Natural killer cell (primary cell): ENCODE data around the gene OR4X1. TPM values are rescaled to one million over a fixed set of nuclear protein-coding genes. Genes with fewer than 3 reads are reported as not detected.

Source experiments
- ATAC-seq, 3 donors: fragments of 150-1000 bp in 2 of 3; fragments of 200-7000 bp in 1 of 3; cut with Tn5 transposase; 1 replicate in 1 of 3; 2 replicates in 2 of 3; pipeline ENCODE4 v1.10.0; 2021; ENCODE audit warnings: mild to moderate bottlenecking in 2 of 3, moderate library complexity in 2 of 3
- DNase-seq, 2 donors: peaks; one replicate each; pipeline versions ENCODE4 v3.0.0 to v3.0.0-alpha.2; 2013 to 2021; ENCODE audit warnings: mixed read lengths in 1 of 2
- H3K27ac ChIP-seq: one replicate; pipeline ENCODE4 v1.5.1; 2013; ENCODE audit warnings: mild to moderate bottlenecking, low read length
- H3K27me3 ChIP-seq: one replicate; pipeline ENCODE4 v1.6.1; 2013; ENCODE audit warnings: low read length; ENCODE audit not compliant: control insufficient read depth, insufficient read depth
- H3K36me3 ChIP-seq: one replicate; pipeline ENCODE4 v1.6.1; 2013; ENCODE audit warnings: low read length; ENCODE audit not compliant: control insufficient read depth, insufficient read depth
- H3K4me1 ChIP-seq: one replicate; pipeline ENCODE4 v1.6.1; 2013; ENCODE audit warnings: low read length; ENCODE audit not compliant: control insufficient read depth, insufficient read depth
- H3K4me3 ChIP-seq: one replicate; pipeline ENCODE4 v1.5.1; 2013; ENCODE audit warnings: low read length
- H3K9me3 ChIP-seq: one replicate; pipeline ENCODE4 v1.6.1; 2013; ENCODE audit warnings: low read length; ENCODE audit not compliant: control insufficient read depth, insufficient read depth
- H3K27ac Mint-ChIP-seq, 2 donors: one replicate each; pipeline ENCODE4 v1.8.0; 2022; ENCODE audit warnings: mild to moderate bottlenecking in 2 of 2, mixed read lengths in 2 of 2, moderate library complexity in 1 of 2
- H3K27me3 Mint-ChIP-seq, 2 donors: one replicate each; pipeline ENCODE4 v1.8.0; 2022; ENCODE audit warnings: low read depth in 2 of 2, mixed read lengths in 2 of 2
- H3K36me3 Mint-ChIP-seq: one replicate; pipeline ENCODE4 v1.8.0; 2022; ENCODE audit warnings: mixed read lengths
- H3K4me1 Mint-ChIP-seq, 2 donors: one replicate each; pipeline ENCODE4 v1.8.0; 2022; ENCODE audit warnings: mixed read lengths in 2 of 2
- H3K4me3 Mint-ChIP-seq: one replicate; pipeline ENCODE4 v1.8.0; 2022; ENCODE audit warnings: mild to moderate bottlenecking, moderate library complexity, mixed read lengths
- H3K9me3 Mint-ChIP-seq, 2 donors: one replicate each; pipeline ENCODE4 v1.8.0; 2022; ENCODE audit warnings: mixed read lengths in 2 of 2
- CTCF ChIP-seq: fragments of 200-600 bp; IDR thresholded peaks from one replicate; pipeline ENCODE4 v1.8.0; 2022; ENCODE audit warnings: antibody characterized with exemption
- WGBS: methylation state at CpG from one replicate; pipeline ENCODE4 v1.1.7; 2013; ENCODE audit warnings: missing lambda C conversion rate; ENCODE audit not compliant: insufficient coverage; 5-methylcytosine and 5-hydroxymethylcytosine counted together
- intact Hi-C: fragments of 100-400 bp; cut with micrococcal nuclease; formaldehyde crosslinking; loops from one replicate; pipeline ENCODE4 v1.14.2; 2022
- total RNA-seq, 4 donors: library from RNA; stranded (reverse); fragments of 120-200 nt in 1 of 4; gene quantifications; one replicate each; pipeline versions ENCODE4 v1.2.3 to v1.2.4, GENCODE V29; 2013 to 2022

OR4X1 gene
- total RNA-seq, 3 donors from 2014 or later (not counting 1 experiment from before 2014, with no cell fraction given), result not detected

GRCh38 chr11:48237727-48238126, 25.9 kb upstream of the OR4X1 start:
- Histone ChIP-seq H3K36me3 (no peaks in the 10 kb centered on the region), H3K4me3 (no peak overlapping the region), H3K27me3 (no peaks in the 10 kb centered on the region), H3K27ac (no peak overlapping the region), H3K9me3 (no peaks in the 10 kb centered on the region), H3K4me1 (no peaks in the 10 kb centered on the region)
- DNase-seq (no peak), ATAC-seq (no peak)
- no peaks in the 10 kb centered on the region for H3K9me3 Mint-ChIP-seq
- no peak overlapping the region for H3K4me3 Mint-ChIP-seq
- no peak overlapping the region for H3K27ac Mint-ChIP-seq
- intact Hi-C loops, result no loop called here
- peaks cover 2 to 6% of the 10 kb centered on the region in 2 donors for H3K27me3 Mint-ChIP-seq
- 57% methylated on average over 3 of the region's 3 CpGs for WGBS
- TF ChIP-seq CTCF, result no peak
- no peaks in the 10 kb centered on the region for H3K36me3 Mint-ChIP-seq
- H3K4me1 Mint-ChIP-seq, result no peaks in the 10 kb centered on the region

- no peaks in the 10 kb centered on the region for H3K36me3 Mint-ChIP-seq
- TF ChIP-seq CTCF, result no peak
- Histone ChIP-seq H3K4me3 (no peak overlapping the region), H3K27me3 (peaks cover 2% of the 10 kb centered on the region), H3K9me3 (no peaks in the 10 kb centered on the region), H3K36me3 (no peaks in the 10 kb centered on the region), H3K4me1 (no peaks in the 10 kb centered on the region), H3K27ac (no peak overlapping the region)
- no peak overlapping the region for H3K27ac Mint-ChIP-seq
- 66% methylated on average over 3 of the region's 3 CpGs for WGBS
- no peak overlapping the region for H3K4me3 Mint-ChIP-seq
- H3K27me3 Mint-ChIP-seq, result peaks cover 7 to 19% of the 10 kb centered on the region in 2 donors
- intact Hi-C loops, result no loop called here
- no peak for ATAC-seq
- no peak for DNase-seq
- no peaks in the 10 kb centered on the region for H3K9me3 Mint-ChIP-seq
- H3K4me1 Mint-ChIP-seq, result no peaks in the 10 kb centered on the region
Measured at GRCh38 chr11:48242501-48242900, 21.2 kb upstream of the OR4X1 start.

GRCh38 chr11:48244804-48245203, 18.9 kb upstream of the OR4X1 start, which contains the start of gene OR4X2:
TSS of gene OR4X2 (plus strand) at chr11:48245104. CDS start at chr11:48245104, 0 bp downstream.
- H3K27ac Mint-ChIP-seq, result no peak within 1 kb of the TSS
- H3K4me3 Mint-ChIP-seq, result no peak within 1 kb of the TSS
- peaks cover 13 to 19% of the 10 kb centered on the region in 2 donors for H3K27me3 Mint-ChIP-seq
- peaks cover 2% of the 10 kb centered on the region for H3K27me3 ChIP-seq
- H3K9me3 Mint-ChIP-seq, result peaks cover 2 to 3% of the 10 kb centered on the region in 2 donors
- ATAC-seq, result no peak
- no peaks in the 10 kb centered on the region for H3K36me3 Mint-ChIP-seq
- no peaks in the 10 kb centered on the region for H3K4me1 Mint-ChIP-seq
- no peak within 1 kb of the TSS for H3K4me3 ChIP-seq
- DNase-seq, result no peak
- H3K36me3 ChIP-seq, result no peaks in the 10 kb centered on the region
- intact Hi-C loops, result no loop called here
- no peak within 1 kb of the TSS for H3K27ac ChIP-seq
- no peaks in the 10 kb centered on the region for H3K9me3 ChIP-seq
- H3K4me1 ChIP-seq, result no peaks in the 10 kb centered on the region
- no peak for TF ChIP-seq CTCF

GRCh38 chr11:48248902-48249301, 14.8 kb upstream of the OR4X1 start:
- Histone ChIP-seq H3K9me3 (no peaks in the 10 kb centered on the region), H3K4me1 (no peaks in the 10 kb centered on the region), H3K27ac (no peak overlapping the region), H3K4me3 (no peak overlapping the region), H3K27me3 (peaks cover 6% of the 10 kb centered on the region), H3K36me3 (no peaks in the 10 kb centered on the region)
- no CpG with 5 or more reads among the region's 1 CpG for WGBS
- Mint-ChIP-seq H3K27me3 (peaks cover 10 to 35% of the 10 kb centered on the region in 2 donors), H3K27ac (no peak overlapping the region), H3K36me3 (peaks cover 10% of the 10 kb centered on the region), H3K4me1 (no peaks in the 10 kb centered on the region), H3K9me3 (peaks cover 4 to 5% of the 10 kb centered on the region in 2 donors), H3K4me3 (no peak overlapping the region)
- DNase-seq, result no peak
- ATAC-seq, result no peak
- intact Hi-C loops, result no loop called here
- TF ChIP-seq CTCF, result no peak
